Hematopoietic multipotent progenitor cell treated with erythropoietin and hydrocortisone succinate and interleukin-3 and kit ligand, for 17 days (in vitro differentiated cells): ENCODE data around the gene TTC32.

Experiments
- DNase-seq: peaks from one replicate; pipeline ENCODE4 v3.0.0-alpha.2; 2015; ENCODE audit warnings: low spot score

Gene TTC32

DNA sequence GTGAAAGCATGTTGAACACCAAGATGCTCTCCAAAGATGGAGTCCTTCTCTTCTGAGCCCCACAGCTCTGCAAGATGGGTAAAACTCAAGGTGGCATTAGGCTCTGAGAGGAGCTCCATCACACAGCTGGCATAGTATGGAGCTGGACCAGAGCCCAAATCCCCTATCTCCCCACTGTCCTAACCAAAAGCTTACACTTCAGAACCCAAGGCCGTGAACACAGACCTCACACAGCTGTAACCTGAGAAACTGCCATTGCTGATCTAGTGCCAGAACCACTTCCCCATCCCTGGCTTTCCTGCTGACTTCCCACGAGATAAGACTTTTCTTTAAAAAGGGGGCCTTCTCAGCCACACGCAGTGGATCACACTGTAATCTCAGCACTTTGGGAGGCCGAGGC lies 25.0 kb downstream of the TTC32 start:
- no peak for DNase-seq

DNA sequence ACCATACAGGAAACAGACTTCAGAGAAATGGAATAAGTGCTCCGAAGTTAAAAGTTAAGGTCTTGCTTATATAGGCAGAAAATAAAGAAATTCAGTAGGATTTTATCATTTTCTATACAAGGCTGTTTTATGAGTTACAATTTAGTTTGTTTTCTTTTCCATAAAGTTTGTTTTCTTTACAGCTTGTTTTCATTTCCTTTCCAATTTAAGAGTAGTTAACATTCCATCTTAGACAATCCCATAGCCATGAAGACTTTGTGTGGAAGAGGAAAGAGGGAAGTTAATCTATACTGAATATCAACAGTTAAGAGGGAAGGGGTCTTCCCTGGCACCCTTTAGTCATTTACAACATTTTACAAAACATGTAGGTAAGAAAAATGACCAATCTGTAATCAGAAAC lies 26.5 kb downstream of the TTC32 start:
- DNase-seq: no peak

DNA sequence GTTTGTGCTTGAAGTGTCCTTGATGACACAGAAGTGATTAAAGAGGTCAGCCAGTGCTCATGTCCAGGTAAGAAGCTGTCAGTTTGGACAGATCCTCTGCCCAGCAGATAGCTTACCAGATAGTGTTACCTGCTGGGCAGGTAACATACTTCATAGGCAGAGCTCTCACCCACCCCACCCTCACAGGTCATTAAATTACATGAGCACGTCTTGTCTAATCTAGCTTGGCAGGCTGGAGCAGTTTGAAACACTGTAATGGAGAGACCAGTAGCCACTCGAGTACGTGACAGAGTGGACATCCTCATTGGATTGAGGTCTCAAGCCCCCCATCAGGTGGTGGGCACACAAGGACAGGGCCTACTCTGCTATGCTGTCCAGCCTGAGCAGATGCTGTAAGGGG lies 27.1 kb downstream of the TTC32 start:
- DNase-seq: no peak

DNA sequence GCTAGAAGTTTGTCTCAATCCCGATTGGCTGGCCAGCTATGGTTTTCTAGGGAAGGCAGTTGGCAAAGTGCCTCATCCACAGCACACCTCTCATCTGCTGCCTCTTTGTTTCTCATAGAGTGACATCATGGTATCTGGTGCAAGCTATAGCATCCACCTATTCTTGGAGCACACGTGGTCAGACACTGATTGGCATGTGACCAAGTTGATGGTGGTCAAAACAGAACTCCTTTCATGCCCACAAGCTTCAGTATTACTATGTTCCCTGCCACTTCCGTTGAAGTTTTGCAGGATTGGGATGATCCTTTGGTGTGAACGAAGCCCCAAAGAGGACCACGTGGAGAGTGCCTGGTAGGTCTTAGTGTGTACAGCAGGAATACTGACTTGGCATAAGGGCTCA lies 28.8 kb downstream of the TTC32 start:
- no peak for DNase-seq

DNA sequence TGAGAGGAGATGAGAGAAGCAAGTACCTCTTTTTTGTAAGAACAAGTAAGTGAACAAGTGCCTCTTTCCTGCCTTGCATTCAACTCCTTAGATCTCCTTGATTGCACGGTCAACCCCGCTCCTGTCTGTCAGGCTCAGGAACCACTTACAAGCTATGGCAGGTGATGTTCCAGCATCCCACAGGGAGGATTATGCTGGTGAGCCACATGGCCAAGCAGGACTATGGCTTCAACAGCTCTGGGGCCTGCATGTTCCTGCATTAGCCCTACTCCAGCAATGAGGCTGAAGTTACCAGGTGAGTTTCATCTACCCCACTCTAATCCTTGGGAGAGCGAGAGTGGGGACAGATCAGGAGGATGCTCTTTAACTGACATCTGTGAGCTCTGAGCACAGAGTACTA lies 29.5 kb downstream of the TTC32 start:
- DNase-seq: no peak

DNA sequence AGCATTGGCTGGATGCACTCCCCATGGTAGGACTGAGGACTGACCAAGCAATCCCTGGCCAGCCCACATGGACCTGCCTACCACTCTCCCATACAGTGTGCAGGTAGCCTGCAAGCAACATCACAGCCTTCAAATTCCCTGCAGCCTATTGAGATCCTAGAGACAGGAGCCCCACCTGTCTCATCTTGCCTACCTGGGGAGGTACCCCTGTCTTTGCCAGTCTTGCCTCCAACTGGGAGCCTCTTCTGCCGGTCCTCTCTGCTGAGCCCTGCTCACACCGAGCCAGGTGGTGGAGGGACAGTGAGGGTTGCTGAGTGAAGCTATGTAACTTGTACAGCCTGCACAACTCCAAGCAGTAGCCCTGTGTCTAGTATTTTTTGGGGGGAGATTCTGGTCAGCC lies 29.9 kb downstream of the TTC32 start:
- no peak for DNase-seq

DNA sequence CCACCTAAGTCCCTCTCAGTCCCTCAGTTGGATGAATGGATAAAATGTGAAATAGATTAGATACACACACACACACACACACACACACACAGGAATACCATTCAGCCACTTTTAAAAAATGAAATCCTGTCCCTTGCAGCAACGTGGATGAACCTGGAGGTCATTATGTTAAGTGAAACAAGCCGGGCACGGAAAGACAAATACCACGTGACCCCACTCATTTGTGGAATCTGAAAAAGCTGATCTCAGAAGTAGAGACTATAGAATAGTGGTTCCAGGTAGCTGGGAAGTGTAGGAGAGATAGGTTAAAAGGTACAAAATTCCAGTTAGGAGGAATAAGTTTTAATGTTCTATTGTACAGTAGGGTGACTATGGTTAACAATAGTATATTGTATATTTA lies 31.0 kb downstream of the TTC32 start:
- DNase-seq: no peak

DNA sequence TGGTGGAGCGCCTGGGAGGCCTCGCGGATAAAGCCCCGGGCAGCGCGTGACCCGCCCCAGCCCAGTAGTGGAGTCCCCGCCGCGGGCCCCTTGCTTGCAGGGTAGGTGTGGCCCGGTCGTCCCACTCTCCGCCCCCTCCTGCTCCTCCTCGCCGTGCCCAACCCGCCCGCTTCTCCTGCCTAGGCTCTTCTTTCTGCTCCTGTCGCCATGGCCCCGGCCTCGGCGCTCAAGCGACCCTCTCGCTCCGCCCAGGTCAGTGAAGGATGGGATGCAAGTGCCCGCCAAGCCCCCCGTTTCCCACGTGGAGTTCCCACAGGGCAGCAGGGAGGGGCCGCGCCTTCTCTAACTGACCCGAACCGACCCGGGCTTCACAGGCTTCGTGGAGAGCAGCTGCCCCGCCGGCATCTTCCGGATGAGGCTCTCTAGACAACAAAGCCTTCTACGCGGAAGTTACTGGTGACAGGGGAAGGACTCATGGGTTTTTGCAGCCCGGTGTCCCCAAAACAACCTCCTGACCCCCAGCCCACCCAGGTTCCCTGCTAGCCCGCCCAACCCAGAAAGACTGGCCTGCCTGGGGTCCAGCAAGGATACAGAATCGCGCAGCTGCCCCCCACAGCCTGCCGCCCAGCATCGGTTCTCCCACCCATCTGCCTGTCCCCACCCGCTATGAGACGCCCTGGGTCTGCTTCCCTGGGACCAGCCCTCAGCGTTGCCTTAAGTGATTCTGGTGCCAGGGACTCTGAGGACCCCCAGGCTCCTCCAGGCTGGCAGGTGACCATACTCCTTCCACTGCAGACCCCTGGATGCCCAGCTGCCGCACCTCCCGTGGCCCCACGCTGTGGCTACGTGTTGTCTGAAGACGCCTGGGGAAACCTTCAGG lies 32.8 kb downstream of the TTC32 start:
- no peak for DNase-seq

DNA sequence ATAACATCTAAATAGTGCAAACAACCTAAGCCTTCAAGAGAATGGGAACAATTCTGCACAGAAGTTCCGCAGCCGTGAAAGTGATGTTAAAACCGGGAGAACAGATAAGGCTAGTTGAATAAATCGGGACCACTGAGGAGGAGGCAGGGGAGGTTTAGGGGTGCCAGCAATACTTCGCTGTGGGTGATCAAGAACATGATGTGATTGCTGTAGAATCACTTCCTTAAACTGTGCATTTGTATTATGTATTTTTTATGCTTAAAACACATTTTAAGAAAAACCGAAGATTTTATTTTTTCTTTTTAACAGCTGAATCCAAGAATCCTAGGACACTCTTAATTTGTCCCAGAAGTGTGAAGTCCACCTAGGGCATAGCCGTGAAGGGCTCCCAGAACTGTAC lies 33.6 kb downstream of the TTC32 start:
- DNase-seq: no peak

DNA sequence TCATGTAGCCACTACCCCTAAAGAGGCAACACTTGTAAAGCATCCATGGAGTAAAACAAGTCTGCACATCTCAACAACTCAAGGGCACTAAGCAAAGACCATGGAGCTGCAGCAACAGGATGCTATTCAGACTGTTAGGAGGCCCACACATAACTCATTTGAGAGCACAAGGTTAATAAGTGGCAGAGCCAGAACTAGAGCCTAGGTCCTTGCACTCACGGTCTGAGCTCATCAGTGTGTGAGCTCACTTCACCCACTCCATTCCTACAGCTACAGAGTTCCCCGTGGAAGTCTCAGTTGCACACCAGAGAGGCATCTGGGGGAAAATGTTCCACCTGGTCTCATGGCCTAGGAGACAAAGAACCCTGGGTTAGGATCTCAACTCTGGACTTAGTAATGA lies 35.0 kb downstream of the TTC32 start:
- no peak for DNase-seq

DNA sequence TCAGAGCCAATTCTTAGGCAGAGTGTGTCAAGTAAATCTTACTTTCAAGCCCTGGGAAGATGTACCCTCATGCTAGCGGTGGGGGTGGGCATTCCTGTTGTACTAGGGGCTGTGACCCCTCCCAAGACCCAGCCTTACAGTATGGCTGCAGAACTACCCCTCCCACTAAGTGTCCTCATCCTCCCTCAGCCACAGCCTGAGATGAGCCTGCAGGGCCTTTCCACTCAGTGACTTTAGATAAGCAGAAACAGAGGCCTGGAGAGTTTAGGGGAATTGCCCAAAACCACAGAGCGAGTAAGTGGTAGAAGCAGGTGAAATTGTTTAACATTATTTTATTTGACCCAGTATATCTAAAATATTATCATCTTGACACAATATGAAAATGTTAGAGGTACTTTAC lies 36.6 kb downstream of the TTC32 start:
- DNase-seq: no peak

DNA sequence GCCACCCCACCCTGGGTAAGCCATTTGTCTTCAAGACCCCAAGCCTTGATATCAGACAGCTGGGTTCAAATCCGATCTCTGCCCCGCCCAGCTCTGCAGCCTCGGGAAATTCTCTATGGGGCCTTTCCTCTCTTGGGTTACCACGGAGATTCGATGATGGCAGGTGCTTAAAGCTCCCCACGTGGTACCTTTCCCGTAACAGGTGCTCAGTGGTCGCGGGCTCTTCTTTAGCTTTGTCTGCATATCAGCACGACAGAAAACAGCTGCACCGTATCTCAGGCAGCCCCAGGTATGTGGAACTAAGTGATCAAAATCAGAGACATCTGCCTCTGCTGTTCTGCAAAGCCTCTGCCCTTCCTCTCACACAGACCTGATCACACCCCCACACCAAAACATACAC lies 37.4 kb downstream of the TTC32 start:
- DNase-seq: no peak

DNA sequence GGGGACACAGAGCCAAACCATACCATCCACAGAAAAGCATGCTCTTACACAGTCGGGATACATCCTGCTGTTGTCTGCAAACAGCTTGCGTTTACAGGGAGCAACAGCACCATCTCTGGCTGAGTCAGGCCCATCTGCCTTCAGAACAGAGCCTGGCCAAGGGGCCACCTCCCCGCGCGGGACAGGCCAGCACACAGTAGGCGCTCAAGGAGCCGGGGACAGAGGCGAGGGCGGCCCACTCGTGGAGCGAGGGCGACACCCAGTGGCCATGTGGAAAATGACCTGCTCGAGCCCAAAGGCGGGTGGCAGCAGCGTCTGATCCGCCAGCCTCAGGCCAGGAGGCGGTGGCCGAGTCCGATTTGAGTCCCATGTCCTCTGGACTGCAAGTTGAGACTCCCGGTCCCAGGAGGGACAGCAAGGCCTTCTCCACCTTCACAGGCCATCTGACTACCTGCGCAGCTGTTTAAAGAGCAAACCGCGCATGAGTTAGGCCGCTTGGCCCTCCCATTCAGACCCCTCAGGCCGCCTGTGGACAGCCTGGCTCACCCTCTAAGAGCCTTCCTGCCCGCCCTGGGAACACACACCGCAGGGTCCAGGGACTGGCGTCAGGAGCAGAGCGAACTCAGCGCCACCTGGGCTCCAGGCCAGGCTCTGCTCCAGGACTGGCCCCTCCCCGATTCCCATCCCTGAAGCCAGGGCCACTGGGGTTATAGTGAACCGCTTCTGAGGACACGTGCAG lies 38.3 kb downstream of the TTC32 start:
- peak; percentile 72 for DNase-seq

DNA sequence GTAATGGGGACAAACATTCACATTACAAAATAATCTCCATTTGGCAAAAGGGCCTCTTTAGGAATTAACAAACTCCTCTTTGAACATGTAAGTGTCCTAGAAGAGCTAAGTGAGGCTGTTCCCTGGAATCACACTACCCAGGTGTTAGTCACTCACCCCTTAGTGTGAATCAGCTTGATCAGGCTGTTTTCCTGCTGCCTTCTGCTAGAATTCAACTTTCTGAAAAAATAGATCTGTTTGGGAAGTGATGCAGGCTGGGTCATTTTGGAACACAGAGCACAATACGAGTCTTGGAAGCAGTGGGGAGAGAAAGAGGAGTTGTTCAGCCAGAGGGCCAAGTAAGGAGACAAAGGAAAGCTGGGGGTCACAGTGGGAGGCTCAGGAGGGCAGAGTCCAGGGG lies 40.0 kb downstream of the TTC32 start:
- DNase-seq: no peak

DNA sequence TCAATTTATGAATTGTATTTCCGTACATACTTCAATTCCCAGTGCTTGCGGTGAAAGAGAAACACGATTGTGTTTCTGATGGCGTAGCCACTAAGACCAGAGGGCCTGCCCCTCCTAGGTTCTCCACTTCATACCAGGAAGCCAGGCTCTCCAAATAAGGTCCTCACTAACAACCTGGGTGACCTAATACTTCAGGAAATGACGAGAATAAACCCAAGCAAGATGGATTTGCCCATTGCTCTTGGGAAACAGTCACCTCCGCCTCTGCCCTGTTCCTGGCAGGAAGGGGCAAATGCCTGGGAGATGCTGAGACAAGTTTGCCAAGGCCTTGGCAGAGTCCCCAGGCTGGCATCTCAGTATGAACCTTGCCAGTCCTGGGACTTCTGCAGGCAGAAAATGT lies 41.8 kb downstream of the TTC32 start:
- no peak for DNase-seq

DNA sequence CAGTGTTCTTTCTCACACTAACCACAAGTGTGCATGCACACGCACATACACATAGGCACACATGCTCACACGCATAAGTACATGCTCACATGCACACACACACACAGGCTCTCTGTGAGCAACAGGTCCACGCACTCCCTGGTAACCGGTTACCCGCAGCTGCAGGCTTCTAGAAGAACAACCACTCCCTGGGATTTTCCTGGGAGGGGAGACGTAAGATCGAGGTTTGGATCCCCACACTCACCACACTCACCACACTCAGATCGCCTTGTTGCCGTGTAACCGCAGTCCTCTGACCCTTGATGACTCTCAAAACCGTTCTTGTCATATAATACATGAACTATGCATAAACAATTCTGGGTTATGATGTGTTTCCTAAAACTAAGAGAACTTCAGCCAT lies 42.2 kb downstream of the TTC32 start:
- DNase-seq: no peak

DNA sequence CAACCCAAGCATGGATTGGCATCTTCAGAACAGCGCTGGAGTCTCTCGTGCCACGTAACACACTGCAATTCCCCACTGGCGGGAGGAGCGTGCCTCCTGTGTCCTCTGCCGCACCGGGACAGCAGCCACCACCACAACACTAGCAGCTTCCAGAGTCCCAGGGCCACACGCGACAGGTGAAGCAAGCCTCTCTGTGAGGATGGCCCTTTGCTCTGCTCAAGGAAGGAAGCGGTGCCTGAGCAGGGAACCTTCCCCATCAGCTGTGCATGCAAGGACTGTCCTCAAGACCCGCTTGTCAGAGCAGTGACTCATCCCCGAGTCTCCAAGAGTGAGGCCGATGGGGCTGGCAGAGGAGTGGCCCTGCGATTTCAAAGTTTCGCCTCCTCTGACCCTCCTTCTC lies 44.0 kb downstream of the TTC32 start:
- DNase-seq: no peak

DNA sequence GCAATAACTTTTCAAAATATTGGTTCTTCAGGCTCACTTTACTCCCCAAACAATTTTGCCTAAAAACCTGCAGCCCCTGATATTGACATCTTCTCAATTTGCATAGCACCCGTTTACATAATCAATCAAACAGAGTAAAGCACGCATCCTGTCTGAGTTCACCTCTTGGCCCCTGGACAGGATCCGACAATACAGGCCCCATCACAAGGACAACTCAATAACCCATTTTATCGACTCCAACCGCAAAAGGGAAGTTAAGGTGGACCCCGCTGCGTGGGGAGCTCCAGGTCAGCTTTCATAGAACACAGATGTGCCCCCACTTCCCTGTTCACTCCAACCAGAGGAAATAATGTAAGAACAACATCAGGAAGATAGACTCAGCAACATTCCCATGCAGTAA lies 44.7 kb downstream of the TTC32 start:
- DNase-seq: no peak

DNA sequence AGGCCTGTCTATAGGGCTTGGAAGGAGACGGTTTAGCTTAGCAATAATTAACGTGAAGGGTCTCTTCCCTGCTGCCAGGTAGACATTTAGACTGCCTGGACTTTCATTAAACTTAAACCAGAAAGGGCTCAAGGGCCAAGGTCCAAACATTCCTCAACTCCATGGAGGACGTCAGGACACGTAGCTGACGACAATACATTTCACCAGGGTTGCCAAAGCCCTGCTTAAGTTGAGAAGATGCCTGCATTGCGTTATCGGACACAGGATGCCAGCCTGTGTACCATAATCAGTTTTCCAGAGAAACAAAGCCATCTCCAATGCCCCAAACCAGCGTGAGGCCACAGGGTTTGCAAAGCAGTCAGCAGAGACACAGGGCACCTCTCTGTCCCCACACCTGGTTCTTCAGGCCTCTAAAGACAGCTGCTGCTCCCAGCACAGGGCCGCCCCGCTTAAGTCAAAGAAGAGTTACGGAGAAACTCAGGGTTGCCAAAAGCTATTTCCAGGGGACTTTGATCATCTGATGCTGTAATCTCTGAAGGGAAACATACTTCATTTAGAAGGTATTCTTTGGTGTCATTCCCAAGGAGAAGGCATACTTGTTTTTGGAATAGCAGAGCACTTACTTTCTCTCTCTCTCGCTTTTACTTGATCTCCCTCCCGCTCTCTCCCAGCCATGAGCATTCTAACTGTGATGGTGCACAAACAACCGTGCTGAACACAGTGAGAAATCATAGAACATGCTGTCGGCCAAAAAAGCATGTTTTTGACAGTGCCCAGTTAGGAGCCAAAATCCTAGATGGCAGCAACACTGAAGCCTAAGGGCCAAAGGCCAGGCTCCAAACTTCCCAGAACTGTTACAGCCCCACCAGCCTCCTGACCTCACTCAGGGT lies 46.0 kb downstream of the TTC32 start:
- DNase-seq: no peak

DNA sequence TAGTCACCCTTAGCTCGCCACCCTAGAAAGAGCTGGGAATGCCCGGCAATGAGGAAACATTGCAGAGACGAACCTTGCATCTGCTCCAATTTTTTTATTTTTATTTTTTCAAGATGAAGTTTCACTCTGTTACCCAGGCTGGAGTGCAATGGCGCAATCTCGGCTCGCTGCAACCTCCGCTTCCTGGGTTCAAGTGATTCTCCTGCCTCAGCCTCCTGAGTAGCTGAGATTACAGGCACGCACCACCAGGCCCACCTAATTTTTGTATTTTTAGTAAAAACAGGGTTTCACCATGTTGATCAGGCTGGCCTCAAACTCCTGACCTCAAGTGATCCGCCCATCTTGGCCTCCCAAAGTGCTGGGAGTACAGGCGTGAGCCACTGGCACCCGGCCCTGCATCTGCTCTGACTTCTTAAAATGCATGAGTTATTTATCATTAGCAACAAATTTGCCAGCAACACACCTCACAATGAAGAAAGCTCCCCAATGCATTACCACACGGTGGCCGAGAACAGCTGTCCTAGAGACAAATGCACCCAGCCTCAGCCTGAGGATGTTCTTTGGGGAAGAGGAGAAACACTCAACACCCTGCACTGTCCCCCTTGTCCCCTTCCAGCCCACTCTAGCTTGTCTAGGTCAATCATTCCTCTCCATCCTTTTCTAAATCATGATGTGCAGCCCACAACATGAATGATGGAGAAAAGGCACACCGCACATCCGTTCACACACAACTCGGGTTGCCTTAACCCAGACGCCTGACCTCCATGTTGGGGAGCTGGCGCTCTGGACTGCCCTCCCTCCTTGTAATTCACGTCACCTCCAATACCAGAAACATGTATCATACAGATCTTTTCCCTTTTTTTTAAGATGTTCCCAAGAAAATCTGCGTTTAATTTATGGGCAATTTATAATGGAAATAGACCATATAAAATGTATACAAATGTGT lies 46.9 kb downstream of the TTC32 start:
- DNase-seq: no peak

DNA sequence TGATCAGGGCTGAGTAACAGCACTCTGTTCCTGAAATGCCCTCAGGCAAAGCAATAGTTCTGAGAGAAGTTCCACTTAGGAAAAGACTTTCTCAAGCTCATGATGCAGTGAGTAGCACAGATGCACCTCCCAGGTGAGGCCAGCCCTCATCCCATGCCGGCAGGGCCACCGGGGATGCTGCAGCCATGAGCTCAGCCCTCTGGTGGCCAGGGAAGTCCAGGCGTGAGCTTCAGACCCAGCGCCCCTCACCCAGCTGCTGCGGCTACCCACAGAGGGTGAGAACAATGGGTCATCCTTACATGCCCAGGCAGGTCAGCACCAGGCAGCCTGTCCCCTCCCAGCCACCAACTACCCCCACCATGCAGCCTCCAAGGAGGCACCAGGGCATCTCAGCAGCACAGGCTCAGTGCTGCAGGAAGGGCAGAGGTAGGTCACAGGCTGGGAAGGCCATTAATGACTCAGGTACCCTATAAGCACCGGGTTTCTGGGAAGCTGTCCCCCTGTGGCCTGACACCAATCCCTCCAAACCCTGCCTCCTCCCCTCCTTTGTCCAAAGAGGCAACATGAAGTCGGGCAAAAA lies 50.6 kb downstream of the TTC32 start:
- DNase-seq: no peak
